ENCODE measurements around the gene CD38. TPM values are rescaled to one million over a fixed set of nuclear protein-coding genes. Genes with fewer than 3 reads are reported as not detected.

The CD38 gene
- total RNA-seq, 5 donors from 2014 or later (not counting 1 experiment from before 2014, with no cell fraction given) = 4.3 to 22.8 (median 5.0) TPM

GRCh38 chr4:15881820-15882219, 103.7 kb downstream of the CD38 start:
- H3K27ac ChIP-seq (ENCODE audit: low read length) = no peak overlapping the region
- H3K4me1 ChIP-seq (ENCODE audit: control insufficient read depth in 1 of 2, extremely low read depth in 1 of 2, insufficient read depth in 2 of 2, low read length in 2 of 2) = no peaks in the 10 kb centered on the region
- peaks cover 0 to 6% (median 0%) of the 10 kb centered on the region in 3 donors for H3K9me3 Mint-ChIP-seq
- no peak overlapping the region for H3K4me3 Mint-ChIP-seq
- peaks cover 0 to 3% of the 10 kb centered on the region in 2 donors for H3K36me3 ChIP-seq (ENCODE audit: control insufficient read depth in 2 of 2, extremely low read depth in 1 of 2, insufficient read depth in 1 of 2, low read length in 1 of 2)
- POLR2A ChIA-PET = no interaction called here
- peaks cover 0 to 5% (median 2%) of the 10 kb centered on the region in 3 donors for H3K4me1 Mint-ChIP-seq
- no peak for ATAC-seq (replicated peaks in 1 of 4)
- H3K27me3 Mint-ChIP-seq = peaks cover 5 to 8% of the 10 kb centered on the region in 2 donors
- no peaks in the 10 kb centered on the region for H3K36me3 Mint-ChIP-seq
- no peak for DNase-seq
- H3K9me3 ChIP-seq = no peaks in the 10 kb centered on the region
- no peak overlapping the region for H3K4me3 ChIP-seq (ENCODE audit: control insufficient read depth in 1 of 2, extremely low read depth in 1 of 2, low read length in 1 of 2)
- peaks cover 0 to 3% of the 10 kb centered on the region in 2 experiments for H3K27me3 ChIP-seq (replicated peaks in 1 of 2; ENCODE audit: control insufficient read depth in 2 of 2, extremely low read depth in 1 of 2, insufficient read depth in 2 of 2, low read length in 1 of 2)
- CTCF ChIA-PET = interaction anchor here (0.5 to 3.2 kb wide), 9 partner anchors 74 to 383 kb away, joined by 3 to 27 read pairs (median 11); no protein-coding TSS in a partner anchor
- no peak overlapping the region for H3K27ac Mint-ChIP-seq
- no CpG with 5 or more reads among the region's 3 CpGs for WGBS (ENCODE audit: insufficient coverage)

GRCh38 chr4:15882675-15883086, 104.6 kb downstream of the CD38 start:
- no peaks in the 10 kb centered on the region for H3K9me3 ChIP-seq
- no peak overlapping the region for H3K4me3 ChIP-seq (ENCODE audit: control insufficient read depth in 1 of 2, extremely low read depth in 1 of 2, low read length in 1 of 2)
- Mint-ChIP-seq H3K27me3 (peaks cover 5 to 8% of the 10 kb centered on the region in 2 donors), H3K4me1 (peaks cover 0 to 5% (median 2%) of the 10 kb centered on the region in 3 donors), H3K36me3 (no peaks in the 10 kb centered on the region), H3K4me3 (no peak overlapping the region), H3K9me3 (peaks cover 0 to 6% (median 0%) of the 10 kb centered on the region in 3 donors), H3K27ac (no peak overlapping the region)
- no peaks in the 10 kb centered on the region for H3K4me1 ChIP-seq (ENCODE audit: control insufficient read depth in 1 of 2, extremely low read depth in 1 of 2, insufficient read depth in 2 of 2, low read length in 2 of 2)
- ChIA-PET CTCF (interaction anchor here (0.7 to 3.2 kb wide), 22 partner anchors 10 to 382 kb away, joined by 3 to 27 read pairs (median 4); no protein-coding TSS in a partner anchor), POLR2A (no interaction called here)
- no peak overlapping the region for H3K27ac ChIP-seq (ENCODE audit: low read length)
- no CpG with 5 or more reads among the region's 1 CpG for WGBS (ENCODE audit: insufficient coverage)
- peaks cover 0 to 3% of the 10 kb centered on the region in 2 experiments for H3K27me3 ChIP-seq (replicated peaks in 1 of 2; ENCODE audit: control insufficient read depth in 2 of 2, extremely low read depth in 1 of 2, insufficient read depth in 2 of 2, low read length in 1 of 2)
- DNase-seq (peak in 33 of 35 experiments; percentile 2 to 77 (median 27)), ATAC-seq (replicated peaks in 1 of 4) (peak in 3 of 4 experiments; percentile 48 to 62 (median 57))
- peaks cover 0 to 3% of the 10 kb centered on the region in 2 donors for H3K36me3 ChIP-seq (ENCODE audit: control insufficient read depth in 2 of 2, extremely low read depth in 1 of 2, insufficient read depth in 1 of 2, low read length in 1 of 2)

GRCh38 chr4:15883610-15884243, 105.6 kb downstream of the CD38 start:
- Histone ChIP-seq H3K27ac (ENCODE audit: low read length) (no peak overlapping the region), H3K4me3 (ENCODE audit: control insufficient read depth in 1 of 2, extremely low read depth in 1 of 2, low read length in 1 of 2) (no peak overlapping the region), H3K36me3 (ENCODE audit: control insufficient read depth in 2 of 2, extremely low read depth in 1 of 2, insufficient read depth in 1 of 2, low read length in 1 of 2) (no peaks in the 10 kb centered on the region), H3K27me3 (replicated peaks in 1 of 2; ENCODE audit: control insufficient read depth in 2 of 2, extremely low read depth in 1 of 2, insufficient read depth in 2 of 2, low read length in 1 of 2) (peaks cover 0 to 3% of the 10 kb centered on the region in 2 experiments), H3K9me3 (no peaks in the 10 kb centered on the region), H3K4me1 (ENCODE audit: control insufficient read depth in 1 of 2, extremely low read depth in 1 of 2, insufficient read depth in 2 of 2, low read length in 2 of 2) (no peaks in the 10 kb centered on the region)
- H3K4me3 Mint-ChIP-seq = no peak overlapping the region
- DNase-seq (no peak), ATAC-seq (replicated peaks in 1 of 4) (no peak)
- H3K36me3 Mint-ChIP-seq = no peaks in the 10 kb centered on the region
- H3K27ac Mint-ChIP-seq = no peak overlapping the region
- peaks cover 0 to 5% (median 2%) of the 10 kb centered on the region in 3 donors for H3K4me1 Mint-ChIP-seq
- POLR2A ChIA-PET = no interaction called here
- WGBS (ENCODE audit: insufficient coverage) = 89% methylated on average over 3 of the region's 4 CpGs
- CTCF ChIA-PET = interaction anchor here (0.6 to 3.2 kb wide), 16 partner anchors 9 to 1626 kb away, joined by 3 to 27 read pairs (median 4); no protein-coding TSS in a partner anchor
- no peaks in the 10 kb centered on the region for H3K9me3 Mint-ChIP-seq
- peaks cover 5 to 8% of the 10 kb centered on the region in 2 donors for H3K27me3 Mint-ChIP-seq

GRCh38 chr4:15884666-15885065, 106.5 kb downstream of the CD38 start:
- Mint-ChIP-seq H3K4me1 (peaks cover 0 to 5% (median 2%) of the 10 kb centered on the region in 3 donors), H3K36me3 (no peaks in the 10 kb centered on the region), H3K27ac (no peak overlapping the region), H3K27me3 (peaks cover 5 to 8% of the 10 kb centered on the region in 2 donors), H3K4me3 (no peak overlapping the region), H3K9me3 (no peaks in the 10 kb centered on the region)
- DNase-seq = no peak
- ChIA-PET POLR2A (no interaction called here), CTCF (no interaction called here)
- Histone ChIP-seq H3K9me3 (no peaks in the 10 kb centered on the region), H3K4me3 (ENCODE audit: control insufficient read depth in 1 of 2, extremely low read depth in 1 of 2, low read length in 1 of 2) (no peak overlapping the region), H3K4me1 (ENCODE audit: control insufficient read depth in 1 of 2, extremely low read depth in 1 of 2, insufficient read depth in 2 of 2, low read length in 2 of 2) (no peaks in the 10 kb centered on the region), H3K36me3 (ENCODE audit: control insufficient read depth in 2 of 2, extremely low read depth in 1 of 2, insufficient read depth in 1 of 2, low read length in 1 of 2) (no peaks in the 10 kb centered on the region), H3K27ac (ENCODE audit: low read length) (no peak overlapping the region), H3K27me3 (replicated peaks in 1 of 2; ENCODE audit: control insufficient read depth in 2 of 2, extremely low read depth in 1 of 2, insufficient read depth in 2 of 2, low read length in 1 of 2) (peaks cover 0 to 3% of the 10 kb centered on the region in 2 experiments)
- no CpG with 5 or more reads among the region's 3 CpGs for WGBS (ENCODE audit: insufficient coverage)
- ATAC-seq (replicated peaks in 1 of 4) = no peak

GRCh38 chr4:15885422-15885821, 107.3 kb downstream of the CD38 start:
- no peaks in the 10 kb centered on the region for H3K36me3 Mint-ChIP-seq
- Histone ChIP-seq H3K4me1 (ENCODE audit: control insufficient read depth in 1 of 2, extremely low read depth in 1 of 2, insufficient read depth in 2 of 2, low read length in 2 of 2) (no peaks in the 10 kb centered on the region), H3K4me3 (ENCODE audit: control insufficient read depth in 1 of 2, extremely low read depth in 1 of 2, low read length in 1 of 2) (no peak overlapping the region), H3K9me3 (no peaks in the 10 kb centered on the region), H3K27ac (ENCODE audit: low read length) (no peak overlapping the region), H3K36me3 (ENCODE audit: control insufficient read depth in 2 of 2, extremely low read depth in 1 of 2, insufficient read depth in 1 of 2, low read length in 1 of 2) (no peaks in the 10 kb centered on the region), H3K27me3 (replicated peaks in 1 of 2; ENCODE audit: control insufficient read depth in 2 of 2, extremely low read depth in 1 of 2, insufficient read depth in 2 of 2, low read length in 1 of 2) (peaks cover 0 to 3% of the 10 kb centered on the region in 2 experiments)
- DNase-seq (no peak), ATAC-seq (replicated peaks in 1 of 4) (no peak)
- CTCF ChIA-PET = no interaction called here
- no peak overlapping the region for H3K27ac Mint-ChIP-seq
- no peaks in the 10 kb centered on the region for H3K9me3 Mint-ChIP-seq
- peaks cover 5 to 8% of the 10 kb centered on the region in 2 donors for H3K27me3 Mint-ChIP-seq
- no CpG with 5 or more reads among the region's 7 CpGs for WGBS (ENCODE audit: insufficient coverage)
- no peak overlapping the region for H3K4me3 Mint-ChIP-seq
- peaks cover 0 to 5% (median 2%) of the 10 kb centered on the region in 3 donors for H3K4me1 Mint-ChIP-seq
- POLR2A ChIA-PET = no interaction called here

GRCh38 chr4:15888515-15888914, 110.4 kb downstream of the CD38 start:
- H3K9me3 ChIP-seq = no peaks in the 10 kb centered on the region
- H3K4me3 Mint-ChIP-seq = no peak overlapping the region
- CTCF ChIA-PET = no interaction called here
- H3K9me3 Mint-ChIP-seq = no peaks in the 10 kb centered on the region
- H3K27me3 Mint-ChIP-seq = peaks cover 0 to 6% of the 10 kb centered on the region in 2 donors
- POLR2A ChIA-PET = no interaction called here
- H3K27ac Mint-ChIP-seq = no peak overlapping the region
- DNase-seq = no peak
- H3K27me3 ChIP-seq (replicated peaks in 1 of 2; ENCODE audit: control insufficient read depth in 2 of 2, extremely low read depth in 1 of 2, insufficient read depth in 2 of 2, low read length in 1 of 2) = no peaks in the 10 kb centered on the region
- H3K36me3 ChIP-seq (ENCODE audit: control insufficient read depth in 2 of 2, extremely low read depth in 1 of 2, insufficient read depth in 1 of 2, low read length in 1 of 2) = no peaks in the 10 kb centered on the region
- no peaks in the 10 kb centered on the region for H3K4me1 ChIP-seq (ENCODE audit: control insufficient read depth in 1 of 2, extremely low read depth in 1 of 2, insufficient read depth in 2 of 2, low read length in 2 of 2)
- 0% methylated on average over 1 of the region's 9 CpGs for WGBS (ENCODE audit: insufficient coverage)
- H3K4me1 Mint-ChIP-seq = peaks cover 0 to 4% (median 0%) of the 10 kb centered on the region in 3 donors
- no peak overlapping the region for H3K27ac ChIP-seq (ENCODE audit: low read length)
- no peak for ATAC-seq (replicated peaks in 1 of 4)
- no peaks in the 10 kb centered on the region for H3K36me3 Mint-ChIP-seq
- no peak overlapping the region for H3K4me3 ChIP-seq (ENCODE audit: control insufficient read depth in 1 of 2, extremely low read depth in 1 of 2, low read length in 1 of 2)
